Uterus (tissue), 2 donors: ENCODE data around the gene MAGI3.

ENCODE experiments used
- CTCF ChIP-seq, 4 experiments: fragments of 200-600 bp in 2 of 4; fragments of 450-650 bp in 2 of 4; sonication (generic) in 2 of 4; IDR thresholded peaks; one replicate each; pipeline ENCODE4 v1.5.1; 2016 to 2019; ENCODE audit warnings: antibody characterized with exemption in 4 of 4, mild to moderate bottlenecking in 2 of 4, moderate library complexity in 1 of 4
- POLR2A ChIP-seq, 2 donors: fragments of 450-650 bp; IDR thresholded peaks; one replicate each; pipeline ENCODE4 v1.6.1; 2016; ENCODE audit warnings: antibody characterized with exemption in 2 of 2, mild to moderate bottlenecking in 1 of 2, moderate library complexity in 1 of 2

- TF ChIP-seq CTCF (IDR thresholded peaks at IDR 0.05), result no peak
- no peak for TF ChIP-seq POLR2A (IDR thresholded peaks at IDR 0.05)
Measured at GRCh38 chr1:113467991-113468390, 77.7 kb downstream of the MAGI3 start.
